WTC11 (cell line): ENCODE data around the gene FGR.

Experiments
- RELA ChIP-seq: sonication (generic); formaldehyde crosslinking; IDR thresholded peaks from 2 replicates; pipeline ENCODE4 v1.8.1; 2022; ENCODE audit warnings: missing genetic modification reagents, mild to moderate bottlenecking, borderline replicate concordance
- TF ChIP-seq, protein P1 (sequence below): fragments of 250-450 bp; sonication (Bioruptor Pico); IDR thresholded peaks from 2 replicates; pipeline ENCODE4 v2.1.2; 2022; ENCODE audit warnings: mild to moderate bottlenecking, moderate library complexity
- TF ChIP-seq, protein P2 (sequence below): sonication (generic); formaldehyde crosslinking; IDR thresholded peaks from 2 replicates; pipeline ENCODE4 v1.8.1; 2023; ENCODE audit warnings: mild to moderate bottlenecking, missing genetic modification reagents, moderate library complexity
- TF ChIP-seq, protein P3 (sequence below): sonication (generic); formaldehyde crosslinking; IDR thresholded peaks from 2 replicates; pipeline ENCODE4 v1.8.1; 2023; ENCODE audit warnings: mild to moderate bottlenecking, moderate library complexity, missing genetic modification reagents

GRCh38 chr1:27630859-27631491, 4.0 kb downstream of the FGR start:
- TF ChIP-seq, protein P1, sequence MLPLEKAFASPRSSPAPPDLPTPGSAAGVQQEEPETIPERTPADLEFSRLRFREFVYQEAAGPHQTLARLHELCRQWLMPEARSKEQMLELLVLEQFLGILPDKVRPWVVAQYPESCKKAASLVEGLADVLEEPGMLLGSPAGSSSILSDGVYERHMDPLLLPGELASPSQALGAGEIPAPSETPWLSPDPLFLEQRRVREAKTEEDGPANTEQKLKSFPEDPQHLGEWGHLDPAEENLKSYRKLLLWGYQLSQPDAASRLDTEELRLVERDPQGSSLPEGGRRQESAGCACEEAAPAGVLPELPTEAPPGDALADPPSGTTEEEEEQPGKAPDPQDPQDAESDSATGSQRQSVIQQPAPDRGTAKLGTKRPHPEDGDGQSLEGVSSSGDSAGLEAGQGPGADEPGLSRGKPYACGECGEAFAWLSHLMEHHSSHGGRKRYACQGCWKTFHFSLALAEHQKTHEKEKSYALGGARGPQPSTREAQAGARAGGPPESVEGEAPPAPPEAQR (CRISPR knock-in tag): no peak
- no peak for TF ChIP-seq RELA
- TF ChIP-seq, protein P2, sequence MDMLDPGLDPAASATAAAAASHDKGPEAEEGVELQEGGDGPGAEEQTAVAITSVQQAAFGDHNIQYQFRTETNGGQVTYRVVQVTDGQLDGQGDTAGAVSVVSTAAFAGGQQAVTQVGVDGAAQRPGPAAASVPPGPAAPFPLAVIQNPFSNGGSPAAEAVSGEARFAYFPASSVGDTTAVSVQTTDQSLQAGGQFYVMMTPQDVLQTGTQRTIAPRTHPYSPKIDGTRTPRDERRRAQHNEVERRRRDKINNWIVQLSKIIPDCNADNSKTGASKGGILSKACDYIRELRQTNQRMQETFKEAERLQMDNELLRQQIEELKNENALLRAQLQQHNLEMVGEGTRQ (CRISPR knock-in tag): no peak
- TF ChIP-seq, protein P3, sequence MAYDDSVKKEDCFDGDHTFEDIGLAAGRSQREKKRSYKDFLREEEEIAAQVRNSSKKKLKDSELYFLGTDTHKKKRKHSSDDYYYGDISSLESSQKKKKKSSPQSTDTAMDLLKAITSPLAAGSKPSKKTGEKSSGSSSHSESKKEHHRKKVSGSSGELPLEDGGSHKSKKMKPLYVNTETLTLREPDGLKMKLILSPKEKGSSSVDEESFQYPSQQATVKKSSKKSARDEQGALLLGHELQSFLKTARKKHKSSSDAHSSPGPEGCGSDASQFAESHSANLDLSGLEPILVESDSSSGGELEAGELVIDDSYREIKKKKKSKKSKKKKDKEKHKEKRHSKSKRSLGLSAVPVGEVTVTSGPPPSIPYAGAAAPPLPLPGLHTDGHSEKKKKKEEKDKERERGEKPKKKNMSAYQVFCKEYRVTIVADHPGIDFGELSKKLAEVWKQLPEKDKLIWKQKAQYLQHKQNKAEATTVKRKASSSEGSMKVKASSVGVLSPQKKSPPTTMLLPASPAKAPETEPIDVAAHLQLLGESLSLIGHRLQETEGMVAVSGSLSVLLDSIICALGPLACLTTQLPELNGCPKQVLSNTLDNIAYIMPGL (CRISPR knock-in tag): no peak
